WI38 (cell line): ENCODE data around the gene KIAA2012.

ENCODE experiments used
- H3K4me3 ChIP-seq: 2 replicates; pipeline ENCODE4 v1.5.1; 2011; ENCODE audit warnings: low read depth, mild to moderate bottlenecking, control low read depth, low read length
- TF ChIP-seq, protein P1 (sequence below): IDR thresholded peaks from 2 replicates; pipeline ENCODE4 v1.5.1; 2012; ENCODE audit warnings: low read depth, mild to moderate bottlenecking, control low read depth, low read length

Gene KIAA2012

DNA sequence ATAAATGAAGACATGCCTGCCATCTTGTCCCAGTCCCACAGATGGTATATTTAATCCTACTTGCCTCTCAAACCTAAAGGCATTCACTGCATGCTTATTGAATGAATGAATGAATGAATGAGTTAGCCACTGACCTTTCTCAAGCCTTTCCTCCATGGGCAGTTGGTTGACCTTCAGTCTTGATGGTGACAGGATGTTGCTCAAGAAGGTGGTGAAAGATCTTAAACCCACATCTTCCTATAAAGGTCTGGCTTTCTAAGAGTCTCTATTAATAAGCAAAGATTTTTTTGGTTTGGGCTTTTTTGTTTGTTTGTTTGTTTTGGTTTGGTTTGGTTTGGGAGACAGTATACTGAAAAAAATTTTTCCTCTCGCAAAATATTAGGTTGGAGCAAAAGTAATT lies 41.7 kb downstream of the KIAA2012 start:
- TF ChIP-seq, protein P1, sequence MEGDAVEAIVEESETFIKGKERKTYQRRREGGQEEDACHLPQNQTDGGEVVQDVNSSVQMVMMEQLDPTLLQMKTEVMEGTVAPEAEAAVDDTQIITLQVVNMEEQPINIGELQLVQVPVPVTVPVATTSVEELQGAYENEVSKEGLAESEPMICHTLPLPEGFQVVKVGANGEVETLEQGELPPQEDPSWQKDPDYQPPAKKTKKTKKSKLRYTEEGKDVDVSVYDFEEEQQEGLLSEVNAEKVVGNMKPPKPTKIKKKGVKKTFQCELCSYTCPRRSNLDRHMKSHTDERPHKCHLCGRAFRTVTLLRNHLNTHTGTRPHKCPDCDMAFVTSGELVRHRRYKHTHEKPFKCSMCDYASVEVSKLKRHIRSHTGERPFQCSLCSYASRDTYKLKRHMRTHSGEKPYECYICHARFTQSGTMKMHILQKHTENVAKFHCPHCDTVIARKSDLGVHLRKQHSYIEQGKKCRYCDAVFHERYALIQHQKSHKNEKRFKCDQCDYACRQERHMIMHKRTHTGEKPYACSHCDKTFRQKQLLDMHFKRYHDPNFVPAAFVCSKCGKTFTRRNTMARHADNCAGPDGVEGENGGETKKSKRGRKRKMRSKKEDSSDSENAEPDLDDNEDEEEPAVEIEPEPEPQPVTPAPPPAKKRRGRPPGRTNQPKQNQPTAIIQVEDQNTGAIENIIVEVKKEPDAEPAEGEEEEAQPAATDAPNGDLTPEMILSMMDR, result no peak
- no peak overlapping the region for H3K4me3 ChIP-seq

DNA sequence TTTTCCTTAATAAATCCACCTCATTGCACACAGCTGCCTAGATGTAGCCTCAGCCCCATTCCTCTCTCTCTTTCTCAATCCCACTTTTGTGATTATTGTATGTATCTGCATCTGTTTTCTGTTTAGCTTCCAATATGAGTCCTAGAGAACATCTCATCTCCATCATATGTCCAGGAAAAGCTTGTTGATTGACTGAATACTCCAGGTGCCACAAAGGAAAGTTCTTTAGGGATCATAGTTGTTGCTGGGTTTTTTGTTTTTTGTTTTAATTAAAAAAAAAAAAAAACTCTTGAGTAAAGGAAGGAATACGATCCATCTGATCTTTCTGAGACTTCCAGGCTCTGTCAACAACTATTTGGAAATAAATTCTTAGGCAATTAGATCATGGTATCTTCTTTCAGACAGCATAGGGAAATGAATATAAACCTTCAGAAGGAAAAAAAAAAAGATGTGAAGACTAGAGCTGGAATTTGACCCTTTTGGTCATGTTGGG lies 42.5 kb downstream of the KIAA2012 start:
- TF ChIP-seq, protein P1, result no peak
- 0 out of 2 replicates have a peak overlapping the region, but pooled peaks have one; percentile 2 for H3K4me3 ChIP-seq

DNA sequence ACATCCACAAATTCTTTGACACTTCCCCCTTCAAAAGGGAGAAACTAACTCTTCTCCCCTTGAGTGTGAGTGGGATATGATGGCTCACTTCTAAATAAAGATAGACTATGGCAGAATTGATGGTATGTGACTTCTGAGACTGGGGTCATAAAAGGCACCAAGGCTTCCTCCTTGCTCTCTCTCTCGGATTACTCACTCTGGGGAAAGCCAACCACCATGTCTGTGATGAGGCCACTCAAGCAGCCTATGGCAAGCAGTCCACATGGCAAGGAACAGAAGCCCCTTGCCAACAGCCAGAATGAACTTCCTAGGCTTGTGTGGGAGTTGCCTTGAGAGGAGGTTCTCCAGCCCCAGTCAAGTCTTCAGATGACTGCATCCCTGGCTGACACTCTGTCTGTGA lies 43.6 kb downstream of the KIAA2012 start:
- TF ChIP-seq, protein P1, result no peak
- no peak overlapping the region for H3K4me3 ChIP-seq

DNA sequence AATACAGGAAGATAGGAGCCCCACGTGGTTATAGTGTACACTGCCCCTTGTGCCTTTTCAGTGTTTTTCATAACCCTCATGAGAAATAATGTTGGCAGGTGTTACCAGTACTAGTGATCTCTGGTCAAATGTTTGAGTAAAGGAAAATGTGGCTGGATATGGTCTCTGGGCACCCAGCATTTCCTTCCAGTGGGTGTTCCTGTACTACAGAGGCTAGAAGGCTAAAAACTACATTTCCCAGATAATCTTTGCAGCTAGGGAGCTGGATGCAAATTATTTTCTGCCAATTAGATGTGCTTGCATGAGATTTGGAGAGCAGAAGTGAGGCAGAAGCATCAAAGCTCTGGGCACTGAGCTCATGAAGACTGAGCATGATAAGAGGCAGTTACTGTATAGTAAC lies 45.1 kb downstream of the KIAA2012 start:
- no peak overlapping the region for H3K4me3 ChIP-seq
- TF ChIP-seq, protein P1, result no peak

DNA sequence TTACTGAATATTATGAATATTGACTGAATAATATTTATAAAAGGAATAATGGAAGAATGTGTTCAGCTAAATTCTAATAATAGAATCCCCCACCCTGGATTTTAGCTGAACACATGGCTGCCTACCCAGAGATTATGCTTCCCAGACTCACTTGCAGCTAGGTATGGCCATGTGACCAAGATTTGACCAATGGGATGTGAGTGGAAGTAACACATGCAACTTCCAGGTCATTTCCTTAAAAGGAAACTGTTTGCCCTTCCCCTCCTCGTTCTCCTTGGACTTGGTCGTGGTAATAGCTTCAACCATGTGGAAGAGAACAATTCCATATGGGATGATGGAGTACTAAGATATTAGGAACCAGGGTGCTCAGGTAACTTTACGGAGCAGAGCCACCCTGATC lies 47.8 kb downstream of the KIAA2012 start:
- TF ChIP-seq, protein P1, result no peak
- H3K4me3 ChIP-seq, result no peak overlapping the region

DNA sequence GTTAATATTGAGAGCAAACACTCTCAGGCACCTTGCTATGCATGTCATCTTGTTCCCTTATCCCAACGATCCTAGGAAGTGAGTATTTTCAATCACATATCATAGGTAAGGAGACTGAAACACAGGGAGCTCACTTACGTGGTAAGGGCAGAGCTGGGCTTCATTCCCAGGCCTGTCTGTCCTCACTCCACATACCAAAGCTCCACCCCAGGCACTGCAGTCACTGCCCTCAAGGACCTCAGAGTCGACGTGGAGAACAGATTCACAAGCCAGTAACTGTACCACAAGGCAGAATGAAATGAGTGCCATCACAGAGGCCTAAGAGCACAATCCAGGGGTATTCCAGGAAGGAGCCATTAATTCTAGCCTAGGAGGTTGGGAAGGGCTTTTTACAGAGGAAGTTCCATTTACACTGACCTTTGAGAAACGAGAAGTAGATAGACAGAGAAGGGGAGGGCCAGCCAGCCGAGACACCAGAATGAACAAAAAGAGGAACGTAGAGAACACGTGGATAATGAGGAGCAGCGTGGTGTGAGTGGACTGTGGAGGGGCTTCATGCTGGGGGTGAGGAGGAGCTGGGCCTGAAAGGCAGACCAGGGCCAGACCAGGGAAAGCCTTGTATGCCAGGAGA lies 48.6 kb downstream of the KIAA2012 start:
- TF ChIP-seq, protein P1, result no peak
- no peak overlapping the region for H3K4me3 ChIP-seq

DNA sequence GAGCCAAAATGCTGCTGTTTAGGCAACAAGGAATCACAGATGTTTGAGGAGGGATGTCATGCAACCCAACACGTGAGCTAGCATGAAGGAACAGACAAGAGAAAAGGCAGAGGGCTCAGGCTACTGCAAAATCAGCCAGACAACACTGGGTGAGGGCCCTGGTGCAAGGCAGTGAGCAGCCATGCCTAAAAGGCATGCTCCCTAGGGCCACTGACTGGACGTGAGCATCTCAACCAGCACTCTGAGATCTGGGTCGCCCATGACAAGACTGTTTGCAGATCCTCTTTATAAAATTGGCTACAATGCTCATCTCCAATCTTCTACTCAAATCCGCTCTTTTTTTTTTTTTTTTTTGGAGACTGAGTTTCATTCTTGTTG lies 49.1 kb downstream of the KIAA2012 start:
- TF ChIP-seq, protein P1, result no peak
- no peak overlapping the region for H3K4me3 ChIP-seq
